Measurements from ENCODE around the gene RAMP1.
A peak's percentile ranks its signal among the peaks of the same experiment; 100 is the strongest.

RAMP1 gene

GRCh38 chr2:237860273-237860935 is 981 bp downstream of the RAMP1 start:
- no peak for TF ChIP-seq CTCF (conservative IDR thresholded peaks at IDR 0.05; ENCODE audit: low read depth)
- ChIA-PET CTCF (interaction anchor here (0.9 kb wide), 1 partner anchor 139 kb away, joined by 3 read pairs; no protein-coding TSS in a partner anchor), POLR2A (ENCODE audit: low non-redundant PET) (no interaction called here)
- H3K27ac ChIP-seq = peak overlapping the region; percentile 75
- no peak for DNase-seq (ENCODE audit: low spot score)

GRCh38 chr2:237861875-237862527 is 2.6 kb downstream of the RAMP1 start:
- ChIA-PET POLR2A (ENCODE audit: low non-redundant PET) (no interaction called here), CTCF (interaction anchor here (0.5 to 0.6 kb wide), 2 partner anchors 349 to 709 kb away, joined by 3 to 7 read pairs; no protein-coding TSS in a partner anchor)
- no peak for DNase-seq (ENCODE audit: low spot score)
- no peak for TF ChIP-seq CTCF (conservative IDR thresholded peaks at IDR 0.05; ENCODE audit: low read depth)
- peak overlapping the region; percentile 91 for H3K27ac ChIP-seq

GRCh38 chr2:237862528-237862895 is 3.1 kb downstream of the RAMP1 start:
- H3K27ac ChIP-seq = peak overlapping the region; percentile 91
- DNase-seq (ENCODE audit: low spot score) = no peak
- ChIA-PET POLR2A (ENCODE audit: low non-redundant PET) (no interaction called here), CTCF (no interaction called here)
- TF ChIP-seq CTCF (conservative IDR thresholded peaks at IDR 0.05; ENCODE audit: low read depth) = no peak

- TF ChIP-seq CTCF (conservative IDR thresholded peaks at IDR 0.05; ENCODE audit: low read depth) = no peak
- DNase-seq (ENCODE audit: low spot score) = no peak
- ChIA-PET CTCF (no interaction called here), POLR2A (ENCODE audit: low non-redundant PET) (no interaction called here)
- H3K27ac ChIP-seq = peak overlapping the region; percentile 91
Measured at GRCh38 chr2:237863102-237863511, 3.7 kb downstream of the RAMP1 start.

GRCh38 chr2:237863689-237864443 is 4.4 kb downstream of the RAMP1 start:
- no peak for DNase-seq (ENCODE audit: low spot score)
- ChIA-PET CTCF (no interaction called here), POLR2A (ENCODE audit: low non-redundant PET) (no interaction called here)
- peak overlapping the region; percentile 91 for H3K27ac ChIP-seq
- TF ChIP-seq CTCF (conservative IDR thresholded peaks at IDR 0.05; ENCODE audit: low read depth) = no peak

GRCh38 chr2:237864444-237864931 is 5.1 kb downstream of the RAMP1 start:
- POLR2A ChIA-PET (ENCODE audit: low non-redundant PET) = no interaction called here
- peak overlapping the region; percentile 91 for H3K27ac ChIP-seq
- CTCF ChIA-PET = no interaction called here
- no peak for TF ChIP-seq CTCF (conservative IDR thresholded peaks at IDR 0.05; ENCODE audit: low read depth)
- no peak for DNase-seq (ENCODE audit: low spot score)

All from RWPE1 (cell line).